Hematopoietic multipotent progenitor cell treated with erythropoietin and hydrocortisone succinate and interleukin-3 and kit ligand, for 15 days (in vitro differentiated cells): Measurements from ENCODE around the gene DMWD.

Experiments used
- DNase-seq: peaks from one replicate; pipeline ENCODE4 v3.0.0-alpha.2; 2015; ENCODE audit warnings: low spot score

Gene DMWD

GRCh38 chr19:45785781-45786532 is 6.7 kb downstream of the DMWD start:
- no peak for DNase-seq

GRCh38 chr19:45785097-45785496 is 7.5 kb downstream of the DMWD start:
- DNase-seq: no peak

GRCh38 chr19:45784096-45784495 is 8.5 kb downstream of the DMWD start:
- no peak for DNase-seq

- no peak for DNase-seq
These were observed 9.5 kb downstream of the DMWD start for GRCh38 chr19:45782820-45783785.

- no peak for DNase-seq
These were observed 10.4 kb downstream of the DMWD start, which contains the start of gene DMPK for GRCh38 chr19:45782162-45782691. Gene DMPK, minus strand, starts transcription at chr19:45782490. Its CDS starts 138 bp downstream, at chr19:45782352.

GRCh38 chr19:45781214-45782161 is 11.2 kb downstream of the DMWD start:
- DNase-seq: no peak

- DNase-seq: no peak
These were observed 12.0 kb downstream of the DMWD start for GRCh38 chr19:45780448-45781213.

- no peak for DNase-seq
These were observed 12.5 kb downstream of the DMWD start for GRCh38 chr19:45780146-45780447.

- peak; percentile 91 for DNase-seq
These were observed 13.2 kb downstream of the DMWD start for GRCh38 chr19:45779231-45780145.

GRCh38 chr19:45778010-45778661 is 14.5 kb downstream of the DMWD start:
- no peak for DNase-seq

GRCh38 chr19:45777395-45777961 is 15.2 kb downstream of the DMWD start:
- DNase-seq: no peak

- no peak for DNase-seq
These were observed 17.9 kb downstream of the DMWD start for GRCh38 chr19:45774765-45775164.

GRCh38 chr19:45773384-45773783 is 19.3 kb downstream of the DMWD start:
- DNase-seq: no peak

GRCh38 chr19:45772912-45773311 is 19.7 kb downstream of the DMWD start:
- no peak for DNase-seq

GRCh38 chr19:45772130-45772840 is 20.4 kb downstream of the DMWD start:
- DNase-seq: no peak

- no peak for DNase-seq
These were observed 21.2 kb downstream of the DMWD start for GRCh38 chr19:45771311-45771933.

- DNase-seq: peak; percentile 96
These were observed 22.2 kb downstream of the DMWD start for GRCh38 chr19:45770192-45771101.
